IMR-90 (cell line): ENCODE measurements around the gene PPP1CA. TPM values are rescaled to one million over a fixed set of nuclear protein-coding genes. Genes with fewer than 3 reads are reported as not detected.

Experiments used
- ATAC-seq: fragments of 200-7000 bp; cut with Tn5 transposase; 2 replicates; pipeline ENCODE4 v1.9.1; 2020; ENCODE audit warnings: low read depth, mild to moderate bottlenecking, moderate library complexity
- BruUV-seq: library from RNA; stranded (reverse); fragments of 400-500 nt; replicated peaks from 2 replicates; lab custom pipeline; 2021; lab: Mats Ljungman, UMichigan
- CTCF ChIA-PET: fragments of 300-600 bp; formaldehyde crosslinking; extraction: SDS; loops from one replicate; lab custom pipeline; 2021; ENCODE audit warnings: antibody characterized with exemption; lab: Yijun Ruan, JAX
- POLR2A ChIA-PET: fragments of 300-600 bp; sonication (Branson Sonifier 250); formaldehyde crosslinking; loops from one replicate; lab custom pipeline; 2022; ENCODE audit warnings: antibody characterized with exemption; ENCODE audit not compliant: unreplicated experiment; lab: Charles Lee
- DNase-seq: peaks from one replicate; pipeline ENCODE4 v3.0.0; 2013
- H2AFZ ChIP-seq: replicated peaks from 2 replicates; pipeline ENCODE3; 2013; ENCODE audit warnings: low read length, mild to moderate bottlenecking; ENCODE audit not compliant: poor library complexity
- H2AK5ac ChIP-seq: 2 replicates; pipeline ENCODE4 v1.6.1; 2013; ENCODE audit warnings: low read depth, low read length, inconsistent platforms
- H2AK9ac ChIP-seq: replicated peaks from 2 replicates; pipeline ENCODE3; 2013; ENCODE audit warnings: mild to moderate bottlenecking, low read depth, low read length, moderate library complexity; ENCODE audit not compliant: poor library complexity
- H2BK120ac ChIP-seq: 2 replicates; pipeline ENCODE4 v1.6.1; 2013; ENCODE audit warnings: low read depth, low read length, inconsistent platforms
- H2BK15ac ChIP-seq: 3 replicates; pipeline ENCODE4 v1.6.1; 2013; ENCODE audit warnings: low read depth, low read length, inconsistent platforms
- H2BK20ac ChIP-seq: 2 replicates; pipeline ENCODE4 v1.6.1; 2013; ENCODE audit warnings: low read depth, mild to moderate bottlenecking, inconsistent platforms, low read length, moderate library complexity
- H2BK5ac ChIP-seq: 2 replicates; pipeline ENCODE4 v1.6.1; 2013; ENCODE audit warnings: mild to moderate bottlenecking, low read depth, low read length, inconsistent platforms; ENCODE audit not compliant: poor library complexity, severe bottlenecking
- H3K14ac ChIP-seq: replicated peaks from 2 replicates; pipeline ENCODE4 v1.6.1; 2013; ENCODE audit warnings: low read depth, low read length, inconsistent platforms
- H3K18ac ChIP-seq: 2 replicates; pipeline ENCODE4 v1.6.1; 2013; ENCODE audit warnings: low read depth, low read length, control low read depth
- H3K23ac ChIP-seq: 2 replicates; pipeline ENCODE4 v1.6.1; 2013; ENCODE audit warnings: low read depth, low read length, inconsistent platforms
- H3K27ac ChIP-seq: 2 replicates; pipeline ENCODE4 v1.5.1; 2013; ENCODE audit warnings: mild to moderate bottlenecking, control low read depth, low read length; ENCODE audit not compliant: insufficient read depth
- H3K27me3 ChIP-seq: 2 replicates; pipeline ENCODE4 v1.6.1; 2013; ENCODE audit warnings: low read length; ENCODE audit not compliant: control insufficient read depth, insufficient read depth
- H3K36me3 ChIP-seq: 2 replicates; pipeline ENCODE4 v1.6.1; 2013; ENCODE audit warnings: low read length, mixed read lengths; ENCODE audit not compliant: control insufficient read depth, insufficient read depth
- H3K4ac ChIP-seq: 2 replicates; pipeline ENCODE4 v1.6.1; 2013; ENCODE audit warnings: low read depth, low read length, inconsistent platforms
- H3K4me1 ChIP-seq: 2 replicates; pipeline ENCODE4 v1.6.1; 2013; ENCODE audit warnings: low read length, mixed read lengths; ENCODE audit not compliant: control insufficient read depth, insufficient read depth
- H3K4me2 ChIP-seq: 2 replicates; pipeline ENCODE4 v1.6.1; 2013; ENCODE audit warnings: low read depth, mild to moderate bottlenecking, control low read depth, low read length, moderate library complexity
- H3K4me3 ChIP-seq: 2 replicates; pipeline ENCODE4 v1.5.1; 2013; ENCODE audit warnings: low read depth, mild to moderate bottlenecking, control low read depth, low read length, moderate library complexity; ENCODE audit not compliant: insufficient read depth
- H3K56ac ChIP-seq: 2 replicates; pipeline ENCODE4 v1.6.1; 2013; ENCODE audit warnings: low read length, inconsistent platforms; ENCODE audit not compliant: insufficient read depth; ENCODE audit errors: extremely low read depth
- H3K79me1 ChIP-seq, 2 experiments: 2 replicates each; pipeline ENCODE4 v1.6.1; 2013; ENCODE audit warnings: low read length in 2 of 2, inconsistent platforms in 1 of 2, low read depth in 1 of 2
- H3K9ac ChIP-seq: 2 replicates; pipeline ENCODE4 v1.6.1; 2013; ENCODE audit warnings: low read depth, low read length, control low read depth
- H3K9me1 ChIP-seq: 2 replicates; pipeline ENCODE4 v1.6.1; 2013; ENCODE audit warnings: low read length, inconsistent platforms; ENCODE audit not compliant: insufficient read depth
- H3K9me3 ChIP-seq: 2 replicates; pipeline ENCODE4 v1.6.1; 2013; ENCODE audit warnings: low read length; ENCODE audit not compliant: control insufficient read depth, insufficient read depth
- H4K20me1 ChIP-seq: 2 replicates; pipeline ENCODE4 v1.6.1; 2013; ENCODE audit warnings: low read length, inconsistent platforms; ENCODE audit not compliant: insufficient read depth
- H4K5ac ChIP-seq: 2 replicates; pipeline ENCODE4 v1.6.1; 2013; ENCODE audit warnings: mild to moderate bottlenecking, low read depth, low read length, control low read depth
- H4K8ac ChIP-seq, 2 experiments: 2 replicates each; pipeline ENCODE4 v1.6.1; 2013; ENCODE audit warnings: low read depth in 2 of 2, low read length in 2 of 2, control low read depth in 1 of 2, inconsistent platforms in 1 of 2
- H4K91ac ChIP-seq: 2 replicates; pipeline ENCODE4 v1.6.1; 2013; ENCODE audit warnings: low read depth, low read length, inconsistent platforms; ENCODE audit not compliant: insufficient read depth
- BHLHE40 ChIP-seq: fragments of 150-350 bp; IDR thresholded peaks from 2 replicates; pipeline ENCODE4 v1.6.1; 2016; ENCODE audit warnings: mild to moderate bottlenecking, low read depth, low read length
- CTCF ChIP-seq: conservative IDR thresholded peaks from 2 replicates; pipeline ENCODE4 v1.5.1; 2012; ENCODE audit warnings: mild to moderate bottlenecking, low read depth, low read length, improper control_type of control experiment
- ELK1 ChIP-seq: fragments of 150-350 bp; IDR thresholded peaks from 2 replicates; pipeline ENCODE4 v1.6.1; 2016; ENCODE audit warnings: low read depth, mild to moderate bottlenecking, low read length, moderate library complexity, borderline replicate concordance
- FOS ChIP-seq: fragments of 150-350 bp; IDR thresholded peaks from 2 replicates; pipeline ENCODE4 v1.6.1; 2016; ENCODE audit warnings: low read depth, low read length
- MAFK ChIP-seq: IDR thresholded peaks from 2 replicates; pipeline ENCODE4 v1.6.1; 2012; ENCODE audit warnings: low read depth, low read length, improper control_type of control experiment
- MAZ ChIP-seq: IDR thresholded peaks from 2 replicates; pipeline ENCODE4 v1.6.1; 2012; ENCODE audit warnings: low read depth, mild to moderate bottlenecking, low read length, improper control_type of control experiment, moderate library complexity, borderline replicate concordance
- NFE2L2 ChIP-seq: fragments of 150-350 bp; IDR thresholded peaks from 2 replicates; pipeline ENCODE4 v1.6.1; 2016; ENCODE audit warnings: low read depth, mild to moderate bottlenecking, low read length
- POLR2A ChIP-seq: IDR thresholded peaks from 2 replicates; pipeline ENCODE4 v1.6.1; 2012; ENCODE audit warnings: mild to moderate bottlenecking, low read depth, low read length
- RAD21 ChIP-seq: IDR thresholded peaks from 2 replicates; pipeline ENCODE4 v1.6.1; 2012; ENCODE audit warnings: low read length, improper control_type of control experiment
- RCOR1 ChIP-seq: IDR thresholded peaks from 2 replicates; pipeline ENCODE4 v1.6.1; 2012; ENCODE audit warnings: mild to moderate bottlenecking, low read length, improper control_type of control experiment; ENCODE audit not compliant: insufficient replicate concordance
- RFX5 ChIP-seq: IDR thresholded peaks from 2 replicates; pipeline ENCODE4 v1.8.0; 2012; ENCODE audit warnings: low read depth, mild to moderate bottlenecking, low read length, moderate library complexity
- SMC3 ChIP-seq: fragments of 150-350 bp; IDR thresholded peaks from 2 replicates; pipeline ENCODE4 v1.6.1; 2016; ENCODE audit warnings: low read depth, mild to moderate bottlenecking, antibody characterized with exemption, low read length, moderate library complexity
- USF2 ChIP-seq: fragments of 150-350 bp; IDR thresholded peaks from 2 replicates; pipeline ENCODE4 v1.6.1; 2017; ENCODE audit warnings: mild to moderate bottlenecking, antibody characterized with exemption, low read length, low read depth
- WGBS, 2 experiments: methylation state at CpG; one replicate each; pipeline versions ENCODE4 v1.1.5 to v1.1.7; 2013; ENCODE audit warnings: missing lambda C conversion rate in 2 of 2; ENCODE audit not compliant: insufficient read length in 1 of 2; ENCODE audit errors: extremely low coverage in 2 of 2; 5-methylcytosine and 5-hydroxymethylcytosine counted together
- dilution Hi-C: fragments of 300-500 bp; cut with HindIII; formaldehyde crosslinking; loops from one replicate; pipeline ENCODE4 v1.14.3; 2018; ENCODE audit warnings: low sequenced_read_pairs; ENCODE audit not compliant: unreplicated experiment
- in situ Hi-C: fragments of 300-500 bp; cut with MboI; formaldehyde crosslinking; loops from 3 replicates; pipeline ENCODE4 v1.14.3; 2019; ENCODE audit warnings: low sequenced_read_pairs, inconsistent platforms, mixed read lengths
- intact Hi-C: fragments of 100-400 bp; cut with micrococcal nuclease; formaldehyde crosslinking; loops from 2 replicates; pipeline ENCODE4 v1.10.0; 2022
- polyA plus RNA-seq, 3 experiments: library from polyadenylated mRNA; depleted of rRNA; stranded (reverse); fragments of >200 nt; gene quantifications; 2 replicates each; pipeline ENCODE4 v1.2.3, GENCODE V29; 2012; ENCODE audit warnings: low replicate concordance in 1 of 3
- total RNA-seq: library from RNA; depleted of rRNA; stranded (reverse); fragments of >200 nt; gene quantifications from 2 replicates; pipeline ENCODE4 v1.2.3, GENCODE V29; 2012

Gene PPP1CA
- total and polyA plus RNA-seq, 2 of the 4 experiments (the other 2 are of a cell fraction) = 228 to 313 TPM

- peaks cover 23% of the 10 kb centered on the region for H3K9me1 ChIP-seq
- no peak overlapping the region for H3K4me2 ChIP-seq
- H2BK120ac ChIP-seq = peak overlapping the region; percentile 95
- H4K20me1 ChIP-seq = peaks cover 6% of the 10 kb centered on the region
- H3K9me3 ChIP-seq = no peaks in the 10 kb centered on the region
- 100% methylated on average over 2 of the region's 4 CpGs; no CpG with 5 or more reads in 1 of the 2 experiments for WGBS, 2 experiments
- H3K23ac ChIP-seq = peak overlapping the region; percentile 83; the same call in 1 of the 2 replicates
- ChIA-PET CTCF (interaction anchor here (0.8 to 10.1 kb wide), 3 partner anchors 14 to 24 kb away, joined by 3 to 128 read pairs (median 9); no protein-coding TSS in a partner anchor), POLR2A (no interaction called here)
- H3K4me1 ChIP-seq = peaks cover 42% of the 10 kb centered on the region
- peak overlapping the region; percentile 97 for H2BK5ac ChIP-seq
- peak overlapping the region; percentile 8; the same call in 1 of the 2 replicates for H4K5ac ChIP-seq
- H2AK9ac ChIP-seq = peak overlapping the region; percentile 99
- H3K27me3 ChIP-seq = no peaks in the 10 kb centered on the region
- H2BK20ac ChIP-seq = peak overlapping the region; percentile 32; the same call in 1 of the 2 replicates
- intact Hi-C loops (loop anchor here (2.0 kb wide), 1 partner anchor 15 kb away; no protein-coding TSS in a partner anchor), dilution Hi-C loops (no loop called here), in situ Hi-C loops (no loop called here)
- peak overlapping the region; percentile 87 for H3K27ac ChIP-seq
- peak overlapping the region; percentile 88; the same call in 1 of the 3 replicates for H2BK15ac ChIP-seq
- peak overlapping the region; percentile 99 for H3K4ac ChIP-seq
- peaks cover 7 to 56% of the 10 kb centered on the region in 2 experiments; a peak in 3 of 4 replicates for H3K79me1 ChIP-seq
- H4K91ac ChIP-seq = peak overlapping the region; percentile 98
- peak overlapping the region; percentile 13 for H2AFZ ChIP-seq
- ATAC-seq (no peak), DNase-seq (no peak)
- peak overlapping the region; percentile 90 for H3K14ac ChIP-seq
- peaks cover 3% of the 10 kb centered on the region; the same call in 1 of the 2 replicates for H3K36me3 ChIP-seq
- H3K56ac ChIP-seq = peak overlapping the region; percentile 91
- peak overlapping the region; percentile 77 to 98 for H4K8ac ChIP-seq
- H3K9ac ChIP-seq = peak overlapping the region; percentile 21
- peak overlapping the region; percentile 99 for H2AK5ac ChIP-seq
- no TSS peak for BruUV-seq
- H3K18ac ChIP-seq = no peak overlapping the region
- TF ChIP-seq BHLHE40 = no peak
- no peak for TF ChIP-seq MAZ
- no peak for TF ChIP-seq NFE2L2
- no peak for TF ChIP-seq SMC3
- TF ChIP-seq USF2 = no peak
- no peak for TF ChIP-seq ELK1
- TF ChIP-seq RAD21 = no peak
- TF ChIP-seq MAFK = no peak
- no peak for TF ChIP-seq RCOR1
- TF ChIP-seq CTCF = no peak
- TF ChIP-seq RFX5 = no peak
- TF ChIP-seq POLR2A = no peak; the same call in 1 of the 2 replicates
- TF ChIP-seq FOS = no peak
- no peak overlapping the region for H3K4me3 ChIP-seq
Measured at GRCh38 chr11:67355794-67356386, 45.8 kb downstream of the PPP1CA start.
